ENCODE measurements around the gene SLC25A10.

SLC25A10 gene, protein sequence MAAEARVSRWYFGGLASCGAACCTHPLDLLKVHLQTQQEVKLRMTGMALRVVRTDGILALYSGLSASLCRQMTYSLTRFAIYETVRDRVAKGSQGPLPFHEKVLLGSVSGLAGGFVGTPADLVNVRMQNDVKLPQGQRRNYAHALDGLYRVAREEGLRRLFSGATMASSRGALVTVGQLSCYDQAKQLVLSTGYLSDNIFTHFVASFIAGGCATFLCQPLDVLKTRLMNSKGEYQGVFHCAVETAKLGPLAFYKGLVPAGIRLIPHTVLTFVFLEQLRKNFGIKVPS

DNA sequence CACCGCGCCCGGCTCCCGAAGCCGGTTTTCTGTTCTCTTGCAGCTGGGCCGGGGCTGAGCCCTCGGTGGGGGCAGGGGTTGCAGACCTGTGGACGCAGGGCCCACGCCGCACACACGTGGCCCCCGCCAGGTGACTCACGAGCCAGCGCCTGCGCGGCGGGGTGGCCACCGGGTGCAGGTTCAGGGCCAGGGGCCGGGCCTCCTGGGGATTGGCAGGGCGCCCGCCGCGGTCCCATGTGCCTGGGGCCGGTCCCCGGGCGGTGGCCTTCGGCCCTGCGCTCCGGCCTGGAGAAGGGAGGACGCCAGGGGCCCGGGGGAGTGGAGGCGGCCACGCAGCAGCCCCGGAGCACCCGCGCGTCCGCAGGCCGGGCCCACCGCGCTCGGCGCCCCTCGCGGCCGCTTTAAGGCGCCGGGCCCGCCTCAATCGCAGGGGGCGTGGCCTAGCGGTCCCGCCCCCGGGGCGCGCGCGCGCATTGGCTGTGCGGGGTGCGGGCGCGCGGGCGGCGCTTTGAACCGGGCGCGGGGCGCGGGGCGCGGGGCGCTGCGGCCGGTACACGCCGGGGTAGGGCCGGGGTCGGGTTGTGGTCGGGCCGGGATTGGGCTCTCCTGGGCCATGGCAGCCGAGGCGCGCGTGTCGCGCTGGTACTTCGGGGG is at the start of gene SLC25A10:
Gene SLC25A10, plus strand, starts transcription at position 471 of the 654 bp plus-strand sequence. Its CDS starts 143 bp downstream, at position 614.
- peak within 1 kb of the TSS; percentile 80 for H3K4me3 ChIP-seq (ENCODE audit: low read depth, low read length)
- DNase-seq (ENCODE audit: low read depth) = peak; percentile 49
- TF ChIP-seq, protein P1, sequence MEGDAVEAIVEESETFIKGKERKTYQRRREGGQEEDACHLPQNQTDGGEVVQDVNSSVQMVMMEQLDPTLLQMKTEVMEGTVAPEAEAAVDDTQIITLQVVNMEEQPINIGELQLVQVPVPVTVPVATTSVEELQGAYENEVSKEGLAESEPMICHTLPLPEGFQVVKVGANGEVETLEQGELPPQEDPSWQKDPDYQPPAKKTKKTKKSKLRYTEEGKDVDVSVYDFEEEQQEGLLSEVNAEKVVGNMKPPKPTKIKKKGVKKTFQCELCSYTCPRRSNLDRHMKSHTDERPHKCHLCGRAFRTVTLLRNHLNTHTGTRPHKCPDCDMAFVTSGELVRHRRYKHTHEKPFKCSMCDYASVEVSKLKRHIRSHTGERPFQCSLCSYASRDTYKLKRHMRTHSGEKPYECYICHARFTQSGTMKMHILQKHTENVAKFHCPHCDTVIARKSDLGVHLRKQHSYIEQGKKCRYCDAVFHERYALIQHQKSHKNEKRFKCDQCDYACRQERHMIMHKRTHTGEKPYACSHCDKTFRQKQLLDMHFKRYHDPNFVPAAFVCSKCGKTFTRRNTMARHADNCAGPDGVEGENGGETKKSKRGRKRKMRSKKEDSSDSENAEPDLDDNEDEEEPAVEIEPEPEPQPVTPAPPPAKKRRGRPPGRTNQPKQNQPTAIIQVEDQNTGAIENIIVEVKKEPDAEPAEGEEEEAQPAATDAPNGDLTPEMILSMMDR (IDR thresholded peaks at IDR 0.05; ENCODE audit: low read depth, low read length, missing control alignments) = no peak

DNA sequence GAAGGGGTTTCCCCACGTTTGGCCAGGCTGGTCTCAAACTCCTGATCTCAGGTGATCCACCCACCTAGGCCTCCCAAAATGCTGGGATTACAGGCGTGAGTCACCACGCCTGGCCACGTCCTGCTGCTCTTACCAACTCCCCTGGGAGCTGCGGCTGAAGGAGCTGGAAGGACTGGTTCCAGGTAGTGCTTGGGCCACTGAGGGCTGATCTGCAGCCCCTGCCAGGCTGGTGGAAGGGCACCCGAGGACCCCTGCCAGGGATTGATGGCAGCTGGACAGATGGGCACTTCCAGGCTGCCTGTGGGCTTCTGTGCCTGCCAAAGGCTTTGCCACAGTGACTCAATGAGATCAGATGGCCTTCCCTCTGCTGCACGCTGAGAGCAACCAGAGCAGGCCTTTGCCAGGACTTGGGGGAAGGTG is 48.0 kb upstream of the SLC25A10 start:
- no peak overlapping the region for H3K4me3 ChIP-seq (ENCODE audit: low read depth, low read length)
- TF ChIP-seq, protein P1 (IDR thresholded peaks at IDR 0.05; ENCODE audit: low read depth, low read length, missing control alignments) = no peak
- DNase-seq (ENCODE audit: low read depth) = no peak

DNA sequence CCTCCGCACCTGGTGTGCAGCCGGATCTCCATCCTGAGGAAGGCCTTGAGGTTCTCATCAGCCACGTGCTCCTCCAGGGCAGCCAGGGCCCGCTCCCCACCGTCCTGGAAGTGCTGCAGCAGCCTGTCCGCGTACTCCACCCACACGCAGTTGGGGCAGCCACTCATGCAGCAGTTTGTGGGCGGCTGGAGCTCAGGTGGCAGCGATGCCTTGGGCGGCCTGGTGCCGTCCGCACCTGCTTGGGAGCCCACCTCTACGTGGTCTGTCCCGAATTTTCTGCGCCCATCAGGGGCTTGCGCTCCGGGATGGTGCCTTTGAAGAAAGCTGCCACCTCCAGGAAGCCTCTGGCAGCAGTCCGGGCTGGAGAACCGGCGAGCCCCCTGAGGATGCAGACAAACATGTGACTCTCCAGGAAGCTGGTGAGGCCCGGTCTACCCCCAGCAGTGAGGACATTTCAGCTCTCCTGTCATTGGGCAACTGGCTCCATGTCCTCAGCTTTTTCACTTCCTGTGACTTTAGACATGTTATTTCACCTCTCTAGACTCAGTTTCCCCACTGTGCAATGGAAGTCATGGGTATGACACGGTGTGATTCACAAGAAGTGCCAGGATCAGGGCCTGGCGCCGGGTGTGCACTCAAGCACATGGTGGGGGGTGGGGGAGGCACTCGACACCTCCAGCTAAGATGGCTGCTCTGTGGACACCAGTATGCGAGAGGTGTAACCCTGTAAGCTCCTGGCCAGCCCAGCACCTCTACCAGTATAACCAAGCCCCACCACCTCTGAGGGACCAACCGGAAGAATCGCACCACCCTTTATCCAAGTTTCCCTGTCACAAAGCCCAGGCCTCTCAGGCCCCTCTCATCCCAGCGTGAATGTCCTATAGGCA is 46.6 kb upstream of the SLC25A10 start:
- TF ChIP-seq, protein P1 (IDR thresholded peaks at IDR 0.05; ENCODE audit: low read depth, low read length, missing control alignments) = no peak
- no peak for DNase-seq (ENCODE audit: low read depth)

DNA sequence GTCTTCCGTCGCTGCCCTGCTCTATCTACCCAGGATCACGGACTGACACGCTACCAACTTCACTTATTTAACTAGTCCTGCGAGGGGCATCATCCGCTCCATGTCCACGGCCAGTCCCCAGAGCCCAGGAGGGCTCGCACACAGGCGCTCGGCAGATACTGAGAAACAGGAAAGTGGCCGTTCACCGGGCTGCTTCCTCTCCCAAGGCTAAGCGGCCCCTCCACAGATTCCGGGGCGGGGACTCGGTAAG is 46.1 kb upstream of the SLC25A10 start:
- H3K4me3 ChIP-seq (ENCODE audit: low read depth, low read length) = peak overlapping the region; percentile 94
- no peak for DNase-seq (ENCODE audit: low read depth)
- TF ChIP-seq, protein P1 (IDR thresholded peaks at IDR 0.05; ENCODE audit: low read depth, low read length, missing control alignments) = no peak

More for the DNA sequence above, 46.6 kb upstream of the SLC25A10 start:
- peak overlapping the region; percentile 94 for H3K4me3 ChIP-seq (ENCODE audit: low read depth, low read length)

DNA sequence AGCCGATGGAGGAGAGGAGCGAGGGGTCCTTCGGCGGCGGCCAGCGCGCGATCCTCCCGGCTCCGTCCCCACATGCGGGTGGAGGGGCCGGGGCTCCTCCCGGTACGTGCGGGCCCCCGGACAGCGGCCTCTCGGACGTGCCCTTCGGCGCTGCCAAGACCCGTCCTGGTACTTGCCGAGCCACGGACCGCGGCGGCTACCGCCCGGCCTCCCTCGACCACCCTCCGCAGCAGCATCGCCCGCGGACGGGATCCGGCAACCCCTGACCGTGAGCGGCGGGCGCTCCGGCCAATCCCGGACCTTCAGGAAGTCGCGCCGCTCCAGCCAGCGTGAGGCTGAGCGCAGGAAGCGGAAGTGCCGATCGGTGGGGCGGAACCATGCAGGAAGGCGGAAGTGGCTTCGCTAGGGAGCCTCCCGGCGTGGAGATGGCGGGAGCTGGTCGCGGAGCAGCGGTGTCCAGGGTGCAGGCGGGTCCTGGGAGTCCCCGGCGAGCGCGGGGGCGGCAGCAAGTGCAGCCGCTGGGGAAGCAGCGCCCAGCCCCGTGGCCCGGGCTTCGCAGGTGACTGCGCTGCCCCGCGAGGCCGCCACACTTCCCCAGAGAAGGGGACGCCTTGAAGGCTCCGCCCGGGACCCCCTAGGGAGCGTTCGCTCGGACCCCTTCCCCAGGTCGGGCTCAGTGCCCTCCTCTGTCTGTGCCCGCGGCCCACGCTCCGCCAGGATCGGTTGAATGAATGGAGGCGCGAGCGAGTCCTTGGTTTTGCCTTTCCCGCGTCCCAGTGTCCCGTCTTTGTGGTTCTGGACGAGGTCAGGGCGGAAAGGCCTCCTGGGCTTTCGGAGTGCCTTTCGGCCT is 45.5 kb upstream of the SLC25A10 start, which contains the start of the genes CCDC137 and OXLD1:
Gene CCDC137, plus strand, starts transcription at position 396 of the 850 bp plus-strand sequence. Its CDS starts 30 bp downstream, at position 426.
Gene OXLD1, minus strand, starts transcription at position 264 of the 850 bp plus-strand sequence. Its CDS starts 28 bp downstream, at position 236.
- TF ChIP-seq, protein P1 (IDR thresholded peaks at IDR 0.05; ENCODE audit: low read depth, low read length, missing control alignments) = no peak
- H3K4me3 ChIP-seq (ENCODE audit: low read depth, low read length) = peak within 1 kb of the TSS; percentile 94
- DNase-seq (ENCODE audit: low read depth) = peak; percentile 89

DNA sequence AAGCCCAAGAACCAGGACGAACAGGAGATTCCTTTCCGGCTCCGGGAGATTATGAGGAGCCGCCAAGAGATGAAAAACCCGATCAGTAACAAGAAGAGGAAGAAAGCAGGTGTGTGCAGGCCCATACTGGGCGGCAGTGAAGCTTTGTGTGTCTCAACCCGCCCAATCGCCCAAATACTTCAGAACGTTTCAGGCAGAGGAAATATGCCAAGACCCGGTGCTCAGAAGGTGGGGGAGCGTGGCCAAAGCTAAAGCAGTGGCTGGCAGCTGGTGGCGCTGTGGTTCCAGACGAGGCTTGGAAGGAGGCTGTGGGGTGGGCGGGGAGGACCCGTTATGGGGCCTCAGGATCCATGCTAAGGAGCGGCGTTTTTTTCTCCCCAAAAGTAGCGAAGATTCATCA is 44.3 kb upstream of the SLC25A10 start:
- H3K4me3 ChIP-seq (ENCODE audit: low read depth, low read length) = peak overlapping the region; percentile 34
- TF ChIP-seq, protein P1 (IDR thresholded peaks at IDR 0.05; ENCODE audit: low read depth, low read length, missing control alignments) = no peak
- no peak for DNase-seq (ENCODE audit: low read depth)
